H9 (cell line): ENCODE results near the gene ADGRD1. TPM values are rescaled to one million over a fixed set of nuclear protein-coding genes. Genes with fewer than 3 reads are reported as not detected.

ENCODE experiments used
- DNase-seq: peaks from one replicate; pipeline ENCODE4 v3.0.0-alpha.2; 2017
- H2AFZ ChIP-seq: one replicate; pipeline ENCODE4 v1.6.1; 2013; ENCODE audit warnings: mild to moderate bottlenecking, low read length, control low read depth, moderate library complexity
- H2AK5ac ChIP-seq: 2 replicates; pipeline ENCODE4 v1.6.1; 2013; ENCODE audit warnings: low read length, control low read depth, mixed read lengths; ENCODE audit not compliant: insufficient read length
- H2BK120ac ChIP-seq: one replicate; pipeline ENCODE4 v1.6.1; 2013; ENCODE audit warnings: low read depth, mild to moderate bottlenecking, low read length, control low read depth, inconsistent platforms; ENCODE audit not compliant: poor library complexity, severe bottlenecking
- H2BK12ac ChIP-seq: 2 replicates; pipeline ENCODE4 v1.6.1; 2013; ENCODE audit warnings: low read length, control low read depth, mixed read lengths, low read depth; ENCODE audit not compliant: insufficient read length
- H2BK15ac ChIP-seq: 2 replicates; pipeline ENCODE4 v1.6.1; 2013; ENCODE audit warnings: low read depth, low read length, control low read depth
- H2BK20ac ChIP-seq: one replicate; pipeline ENCODE4 v1.6.1; 2013; ENCODE audit warnings: low read depth, mild to moderate bottlenecking, low read length, control low read depth, inconsistent platforms; ENCODE audit not compliant: poor library complexity, severe bottlenecking
- H2BK5ac ChIP-seq: 2 replicates; pipeline ENCODE4 v1.6.1; 2013; ENCODE audit warnings: low read length, control low read depth, mixed read lengths; ENCODE audit not compliant: insufficient read length
- H3K14ac ChIP-seq: 2 replicates; pipeline ENCODE4 v1.6.1; 2013; ENCODE audit warnings: low read length, control low read depth; ENCODE audit not compliant: insufficient read depth
- H3K18ac ChIP-seq: 2 replicates; pipeline ENCODE4 v1.6.1; 2013; ENCODE audit warnings: low read depth, mild to moderate bottlenecking, mixed read lengths, low read length, control low read depth; ENCODE audit not compliant: insufficient read length
- H3K23ac ChIP-seq: 2 replicates; pipeline ENCODE4 v1.6.1; 2013; ENCODE audit warnings: low read length, control low read depth, mixed read lengths, low read depth; ENCODE audit not compliant: insufficient read length
- H3K23me2 ChIP-seq: 2 replicates; pipeline ENCODE4 v1.6.1; 2013; ENCODE audit warnings: low read depth, mild to moderate bottlenecking, mixed read lengths, low read length, control low read depth; ENCODE audit not compliant: insufficient read length, poor library complexity, severe bottlenecking
- H3K27ac ChIP-seq: 2 replicates; pipeline ENCODE4 v1.5.1; 2013; ENCODE audit warnings: low read length, control low read depth, mixed read lengths, low read depth; ENCODE audit not compliant: insufficient read length
- H3K27me3 ChIP-seq: 2 replicates; pipeline ENCODE4 v1.6.1; 2013; ENCODE audit warnings: low read length, control low read depth, inconsistent platforms; ENCODE audit not compliant: insufficient read depth
- H3K4ac ChIP-seq: 2 replicates; pipeline ENCODE4 v1.6.1; 2013; ENCODE audit warnings: low read depth, mild to moderate bottlenecking, control low read depth, inconsistent platforms, low read length, moderate library complexity
- H3K4me1 ChIP-seq: 2 replicates; pipeline ENCODE4 v1.6.1; 2013; ENCODE audit warnings: low read length, control low read depth, inconsistent platforms; ENCODE audit not compliant: insufficient read depth
- H3K4me2 ChIP-seq: 2 replicates; pipeline ENCODE4 v1.6.1; 2013; ENCODE audit warnings: low read length, control low read depth, mixed read lengths; ENCODE audit not compliant: insufficient read length, insufficient read depth
- H3K56ac ChIP-seq: 2 replicates; pipeline ENCODE4 v1.6.1; 2013; ENCODE audit warnings: low read depth, mild to moderate bottlenecking, mixed read lengths, low read length, control low read depth; ENCODE audit not compliant: insufficient read length
- H3K79me1 ChIP-seq: 2 replicates; pipeline ENCODE4 v1.6.1; 2013; ENCODE audit warnings: low read depth, mild to moderate bottlenecking, moderate library complexity, low read length, control low read depth, inconsistent platforms; ENCODE audit not compliant: insufficient read depth, poor library complexity, severe bottlenecking
- H3K79me2 ChIP-seq: 2 replicates; pipeline ENCODE4 v1.6.1; 2013; ENCODE audit warnings: low read length, control low read depth, inconsistent platforms; ENCODE audit not compliant: insufficient read depth
- H3K9ac ChIP-seq: 2 replicates; pipeline ENCODE4 v1.6.1; 2013; ENCODE audit warnings: low read length, control low read depth, mixed read lengths; ENCODE audit not compliant: insufficient read length; ENCODE audit errors: extremely low read depth
- H3K9me3 ChIP-seq: one replicate; pipeline ENCODE4 v1.6.1; 2013; ENCODE audit warnings: low read depth, low read length, inconsistent platforms; ENCODE audit not compliant: control insufficient read depth
- H3T11ph ChIP-seq: one replicate; pipeline ENCODE4 v1.6.1; 2013; ENCODE audit warnings: mild to moderate bottlenecking, low read length, control low read depth, inconsistent platforms
- H4K20me1 ChIP-seq: one replicate; pipeline ENCODE4 v1.6.1; 2013; ENCODE audit not compliant: control insufficient read depth, insufficient read length, insufficient read depth
- H4K5ac ChIP-seq: 2 replicates; pipeline ENCODE4 v1.6.1; 2013; ENCODE audit warnings: low read depth, mild to moderate bottlenecking, mixed read lengths, low read length, control low read depth; ENCODE audit not compliant: insufficient read length
- H4K8ac ChIP-seq: replicated peaks from 2 replicates; pipeline ENCODE4 v1.6.1; 2013; ENCODE audit warnings: low read length, control low read depth, mixed read lengths, low read depth; ENCODE audit not compliant: insufficient read length
- H4K91ac ChIP-seq: 2 replicates; pipeline ENCODE4 v1.6.1; 2013; ENCODE audit warnings: low read depth, mild to moderate bottlenecking, moderate library complexity, mixed read lengths, low read length, control low read depth; ENCODE audit not compliant: insufficient read length
- H3K27ac Mint-ChIP-seq, 3 experiments: 2 replicates in 2 of 3; 3 replicates in 1 of 3; pipeline ENCODE4 v1.8.0; 2020 to 2021; ENCODE audit warnings: mixed read lengths in 3 of 3, mild to moderate bottlenecking in 1 of 3, moderate library complexity in 1 of 3
- H3K27me3 Mint-ChIP-seq: 2 replicates; pipeline ENCODE4 v1.8.0; 2021; ENCODE audit warnings: low read depth, mild to moderate bottlenecking, moderate library complexity, mixed read lengths
- H3K36me3 Mint-ChIP-seq, 3 experiments: 2 replicates in 2 of 3; 3 replicates in 1 of 3; pipeline ENCODE4 v1.8.0; 2020 to 2021; ENCODE audit warnings: low read depth in 3 of 3, mixed read lengths in 3 of 3; ENCODE audit not compliant: insufficient read depth in 1 of 3
- H3K4me1 Mint-ChIP-seq, 2 experiments: 2 replicates each; pipeline ENCODE4 v1.8.0; 2020; ENCODE audit warnings: mixed read lengths in 2 of 2
- H3K4me3 Mint-ChIP-seq, 2 experiments: 2 replicates in 1 of 2; 3 replicates in 1 of 2; pipeline ENCODE4 v1.8.0; 2020 to 2021; ENCODE audit warnings: mild to moderate bottlenecking in 2 of 2, mixed read lengths in 2 of 2, moderate library complexity in 1 of 2
- H3K9me3 Mint-ChIP-seq, 2 experiments: 2 replicates in 1 of 2; 3 replicates in 1 of 2; pipeline ENCODE4 v1.8.0; 2020; ENCODE audit warnings: mild to moderate bottlenecking in 2 of 2, mixed read lengths in 2 of 2, moderate library complexity in 1 of 2
- WGBS: extraction: QIAGEN DNeasy Blood & Tissue Kit; methylation state at CpG from one replicate; pipeline ENCODE4 v1.1.7; 2013; ENCODE audit warnings: missing lambda C conversion rate, low lambda C conversion rate, mixed read lengths; ENCODE audit not compliant: insufficient read length; ENCODE audit errors: extremely low coverage; 5-methylcytosine and 5-hydroxymethylcytosine counted together
- total RNA-seq: library from RNA; stranded (reverse); gene quantifications from 2 replicates; pipeline ENCODE4 v1.2.1, GENCODE V29; 2021
- TF ChIP-seq, protein P1 (sequence below): fragments of 200-600 bp; sonication (generic); conservative IDR thresholded peaks from 3 replicates; pipeline ENCODE4 v1.8.0; 2021; ENCODE audit warnings: antibody characterized with exemption, mild to moderate bottlenecking

Gene ADGRD1
- total RNA-seq, 1 experiment from 2014 or later, result 0.52 TPM

DNA sequence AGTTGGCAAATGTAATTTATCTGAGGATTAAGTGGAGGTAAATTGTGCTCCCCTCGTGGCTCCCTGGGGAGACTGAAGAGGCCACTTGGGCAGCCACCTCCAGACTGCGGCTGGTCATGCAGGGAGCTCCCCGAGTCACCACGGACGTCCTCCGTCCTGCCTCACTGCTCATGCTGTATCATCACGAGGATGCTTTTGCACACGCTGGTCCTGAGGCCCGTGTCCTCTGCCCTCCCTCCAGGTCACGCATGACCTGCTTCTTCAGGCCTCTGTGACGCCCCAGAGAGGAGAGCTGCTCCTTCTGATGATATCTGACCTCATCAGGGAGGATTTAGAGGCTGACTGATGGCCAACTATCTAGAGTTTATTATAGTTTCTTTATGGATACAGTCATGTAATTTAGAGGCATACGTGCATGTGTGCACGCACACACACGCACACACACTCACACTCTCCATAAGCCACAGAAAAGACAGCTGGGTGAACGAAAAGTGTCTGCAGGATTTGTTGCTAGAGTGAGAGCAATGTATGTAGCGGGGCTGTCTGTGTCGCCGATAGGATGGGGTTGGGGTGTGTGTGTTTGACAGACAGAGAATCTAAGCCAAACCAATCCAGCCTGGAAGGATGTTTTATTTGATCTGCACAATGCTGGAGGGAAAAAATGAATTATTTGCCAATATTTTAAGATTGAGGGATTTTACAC, 160.0 kb downstream of the ADGRD1 start:
- Histone ChIP-seq H2BK15ac (no peak overlapping the region), H2AFZ (no peak overlapping the region), H2BK120ac (no peak overlapping the region), H3K27me3 (no peaks in the 10 kb centered on the region), H3K4me1 (no peaks in the 10 kb centered on the region), H4K20me1 (no peaks in the 10 kb centered on the region), H2BK20ac (no peak overlapping the region), H3K23me2 (no peaks in the 10 kb centered on the region), H2BK12ac (no peak overlapping the region), H3K18ac (no peak overlapping the region), H3T11ph (no peak overlapping the region), H3K79me2 (no peaks in the 10 kb centered on the region), H3K56ac (no peak overlapping the region), H3K9me3 (no peaks in the 10 kb centered on the region), H4K8ac (no peak overlapping the region), H3K4ac (no peak overlapping the region), H3K4me2 (no peak overlapping the region), H3K27ac (no peak overlapping the region), H2AK5ac (no peak overlapping the region), H3K79me1 (no peaks in the 10 kb centered on the region), H3K14ac (no peak overlapping the region; the same call in 1 of the 2 replicates), H3K9ac (no peak overlapping the region), H3K23ac (no peak overlapping the region), H4K5ac (no peak overlapping the region), H2BK5ac (no peak overlapping the region), H4K91ac (no peak overlapping the region)
- Mint-ChIP-seq H3K27ac (no peak overlapping the region), H3K36me3 (no peaks in the 10 kb centered on the region; a peak in 1 of 7 replicates), H3K27me3 (peaks cover 9% of the 10 kb centered on the region), H3K4me1 (peaks cover 10 to 14% of the 10 kb centered on the region in 2 experiments), H3K4me3 (no peak overlapping the region), H3K9me3 (no peaks in the 10 kb centered on the region)
- TF ChIP-seq, protein P1, sequence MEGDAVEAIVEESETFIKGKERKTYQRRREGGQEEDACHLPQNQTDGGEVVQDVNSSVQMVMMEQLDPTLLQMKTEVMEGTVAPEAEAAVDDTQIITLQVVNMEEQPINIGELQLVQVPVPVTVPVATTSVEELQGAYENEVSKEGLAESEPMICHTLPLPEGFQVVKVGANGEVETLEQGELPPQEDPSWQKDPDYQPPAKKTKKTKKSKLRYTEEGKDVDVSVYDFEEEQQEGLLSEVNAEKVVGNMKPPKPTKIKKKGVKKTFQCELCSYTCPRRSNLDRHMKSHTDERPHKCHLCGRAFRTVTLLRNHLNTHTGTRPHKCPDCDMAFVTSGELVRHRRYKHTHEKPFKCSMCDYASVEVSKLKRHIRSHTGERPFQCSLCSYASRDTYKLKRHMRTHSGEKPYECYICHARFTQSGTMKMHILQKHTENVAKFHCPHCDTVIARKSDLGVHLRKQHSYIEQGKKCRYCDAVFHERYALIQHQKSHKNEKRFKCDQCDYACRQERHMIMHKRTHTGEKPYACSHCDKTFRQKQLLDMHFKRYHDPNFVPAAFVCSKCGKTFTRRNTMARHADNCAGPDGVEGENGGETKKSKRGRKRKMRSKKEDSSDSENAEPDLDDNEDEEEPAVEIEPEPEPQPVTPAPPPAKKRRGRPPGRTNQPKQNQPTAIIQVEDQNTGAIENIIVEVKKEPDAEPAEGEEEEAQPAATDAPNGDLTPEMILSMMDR, result no peak
- WGBS, result no CpG with 5 or more reads among the region's 18 CpGs
- no peak for DNase-seq
